HepG2 (cell line): Measurements from ENCODE around the gene CCDC201. TPM values are rescaled to one million over a fixed set of nuclear protein-coding genes. Genes with fewer than 3 reads are reported as not detected.

Source experiments
- ADNP ChIP-seq: sonication (generic); formaldehyde crosslinking; IDR thresholded peaks from 2 replicates; pipeline ENCODE4 v1.4.0; 2020; ENCODE audit warnings: missing genetic modification reagents
- CBX1 ChIP-seq: IDR thresholded peaks from one replicate; pipeline ENCODE4 v1.6.1; 2016; ENCODE audit warnings: antibody characterized with exemption, low read depth
- ETV5 ChIP-seq: IDR thresholded peaks from 2 replicates; pipeline ENCODE4 v1.6.1; 2018; ENCODE audit warnings: missing biosample characterization, missing genetic modification reagents, inconsistent platforms, borderline replicate concordance
- FOXA3 ChIP-seq: IDR thresholded peaks from 2 replicates; pipeline ENCODE4 v1.6.1; 2016; ENCODE audit warnings: missing genetic modification reagents, missing compliant biosample characterization
- KLF15 ChIP-seq: sonication (generic); formaldehyde crosslinking; IDR thresholded peaks from 2 replicates; pipeline ENCODE4 v1.8.1; 2023; ENCODE audit warnings: borderline replicate concordance, mild to moderate bottlenecking, inconsistent platforms, missing genetic modification reagents, mixed read lengths
- PRMT3 ChIP-seq: sonication (generic); formaldehyde crosslinking; IDR thresholded peaks from 2 replicates; pipeline ENCODE4 v1.8.1; 2022; ENCODE audit warnings: low read depth, mild to moderate bottlenecking, moderate library complexity, missing genetic modification reagents, borderline replicate concordance
- SOX13 ChIP-seq, 3 experiments: fragments of 450-650 bp in 1 of 3; sonication (generic) in 1 of 3; formaldehyde crosslinking in 1 of 3; IDR thresholded peaks in 2 of 3; conservative IDR thresholded peaks in 1 of 3; 2 replicates each; pipeline versions ENCODE4 v1.5.0 to v1.6.1; 2016 to 2020; ENCODE audit warnings: antibody characterized with exemption in 1 of 3, mild to moderate bottlenecking in 1 of 3, missing compliant biosample characterization in 1 of 3, missing genetic modification reagents in 1 of 3, moderate library complexity in 1 of 3
- SP1 ChIP-seq, 2 experiments: fragments of 450-650 bp in 1 of 2; sonication (generic) in 1 of 2; formaldehyde crosslinking in 1 of 2; IDR thresholded peaks; 2 replicates each; pipeline versions ENCODE4 v1.4.0 to v1.6.1; 2016 to 2020; ENCODE audit warnings: missing genetic modification reagents in 1 of 2
- ZNF235 ChIP-seq: sonication (generic); formaldehyde crosslinking; IDR thresholded peaks from 2 replicates; pipeline ENCODE4 v1.8.1; 2023; ENCODE audit warnings: mild to moderate bottlenecking, missing genetic modification reagents, borderline replicate concordance
- ZNF441 ChIP-seq: sonication (generic); formaldehyde crosslinking; IDR thresholded peaks from 2 replicates; pipeline ENCODE4 v1.7.0; 2021; ENCODE audit warnings: missing genetic modification reagents, borderline replicate concordance
- ZNF549 ChIP-seq: sonication (generic); formaldehyde crosslinking; IDR thresholded peaks from 2 replicates; pipeline ENCODE4 v1.5.0; 2020; ENCODE audit warnings: missing genetic modification reagents
- ZNF7 ChIP-seq: IDR thresholded peaks from 2 replicates; pipeline ENCODE4 v1.6.1; 2016; ENCODE audit warnings: missing biosample characterization, missing genetic modification reagents
- polyA plus RNA-seq, 8 experiments: library from polyadenylated mRNA; depleted of rRNA in 3 of 8; stranded (reverse) in 7 of 8; unstranded in 1 of 8; fragments of >200 nt; fragmentation: Illumina TruSeq in 4 of 8; extraction: Trizol in 4 of 8; gene quantifications; 2 replicates each; pipeline versions ENCODE4 v1.2.1 to v1.2.3, GENCODE V29; 2011 to 2016; ENCODE audit warnings: low read depth in 4 of 8, missing spikeins in 1 of 8, mixed read lengths in 1 of 8; ENCODE audit not compliant: insufficient read depth in 1 of 8
- total RNA-seq, 5 experiments: library from RNA; depleted of rRNA; stranded (reverse); fragments of >200 nt; fragmentation: Illumina TruSeq; extraction: Trizol; gene quantifications; 2 replicates each; pipeline ENCODE4 v1.2.3, GENCODE V29; 2016; ENCODE audit warnings: low read depth in 1 of 5
- TF ChIP-seq, protein P1 (sequence below): sonication (generic); formaldehyde crosslinking; IDR thresholded peaks from 2 replicates; pipeline ENCODE4 v1.4.0; 2020; ENCODE audit warnings: mild to moderate bottlenecking, missing genetic modification reagents
- TF ChIP-seq, protein P2 (sequence below): sonication (generic); formaldehyde crosslinking; IDR thresholded peaks from 2 replicates; pipeline ENCODE4 v1.4.0; 2020; ENCODE audit warnings: low read depth, mild to moderate bottlenecking, missing genetic modification reagents
- TF ChIP-seq, protein P3 (sequence below): sonication (generic); formaldehyde crosslinking; IDR thresholded peaks from 2 replicates; pipeline ENCODE4 v1.8.0; 2023; ENCODE audit warnings: mild to moderate bottlenecking, missing genetic modification reagents
- TF ChIP-seq, protein P4 (sequence below): IDR thresholded peaks from 2 replicates; pipeline ENCODE4 v1.4.0; 2020; ENCODE audit warnings: mild to moderate bottlenecking, missing genetic modification reagents
- TF ChIP-seq, protein P5 (sequence below): sonication (generic); formaldehyde crosslinking; IDR thresholded peaks from 2 replicates; pipeline ENCODE4 v1.8.0; 2022; ENCODE audit warnings: mild to moderate bottlenecking, missing genetic modification reagents, borderline replicate concordance

CCDC201 gene
- total and polyA plus RNA-seq, 2 of the 13 experiments (the other 11 are each of a cell fraction or from before 2014, with no cell fraction given), result 0.92 TPM; not detected in 1

DNA sequence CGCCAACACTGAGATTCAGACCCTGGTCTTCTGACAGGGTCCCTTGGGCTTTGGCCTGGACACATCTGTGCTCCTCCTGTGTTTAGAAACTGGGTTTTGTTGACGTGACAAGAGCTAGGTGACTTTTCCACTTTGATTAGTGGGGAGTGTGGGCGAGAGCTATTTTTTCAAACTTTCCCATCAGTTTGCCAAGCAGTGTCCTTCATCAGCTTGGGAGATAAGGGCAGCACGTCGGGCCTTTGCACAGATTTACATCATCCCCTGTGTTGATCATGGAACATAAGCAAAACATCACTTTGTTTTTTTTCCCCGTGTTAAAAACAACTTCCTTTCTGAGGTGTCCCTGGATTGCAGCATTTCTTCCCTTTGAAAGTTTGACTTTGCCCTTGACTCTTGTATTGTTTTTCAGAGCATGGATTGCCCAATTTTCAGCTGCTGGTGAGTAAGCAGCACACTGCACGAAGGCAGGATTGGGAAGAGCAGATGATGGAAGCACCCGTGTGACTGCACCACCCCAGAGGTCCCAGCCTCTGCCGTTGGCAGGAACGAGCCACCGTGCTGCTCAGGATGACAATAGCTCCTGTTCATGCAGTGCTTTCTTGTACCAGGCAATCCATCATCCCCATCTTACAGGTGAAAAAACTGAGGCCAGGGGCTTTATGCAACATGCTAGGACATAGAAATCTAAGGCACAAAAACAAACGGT lies 9.0 kb upstream of the CCDC201 start (continued):
- TF ChIP-seq, protein P1, sequence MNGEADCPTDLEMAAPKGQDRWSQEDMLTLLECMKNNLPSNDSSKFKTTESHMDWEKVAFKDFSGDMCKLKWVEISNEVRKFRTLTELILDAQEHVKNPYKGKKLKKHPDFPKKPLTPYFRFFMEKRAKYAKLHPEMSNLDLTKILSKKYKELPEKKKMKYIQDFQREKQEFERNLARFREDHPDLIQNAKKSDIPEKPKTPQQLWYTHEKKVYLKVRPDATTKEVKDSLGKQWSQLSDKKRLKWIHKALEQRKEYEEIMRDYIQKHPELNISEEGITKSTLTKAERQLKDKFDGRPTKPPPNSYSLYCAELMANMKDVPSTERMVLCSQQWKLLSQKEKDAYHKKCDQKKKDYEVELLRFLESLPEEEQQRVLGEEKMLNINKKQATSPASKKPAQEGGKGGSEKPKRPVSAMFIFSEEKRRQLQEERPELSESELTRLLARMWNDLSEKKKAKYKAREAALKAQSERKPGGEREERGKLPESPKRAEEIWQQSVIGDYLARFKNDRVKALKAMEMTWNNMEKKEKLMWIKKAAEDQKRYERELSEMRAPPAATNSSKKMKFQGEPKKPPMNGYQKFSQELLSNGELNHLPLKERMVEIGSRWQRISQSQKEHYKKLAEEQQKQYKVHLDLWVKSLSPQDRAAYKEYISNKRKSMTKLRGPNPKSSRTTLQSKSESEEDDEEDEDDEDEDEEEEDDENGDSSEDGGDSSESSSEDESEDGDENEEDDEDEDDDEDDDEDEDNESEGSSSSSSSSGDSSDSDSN (CRISPR knock-in tag), result peak; percentile 83
- TF ChIP-seq ZNF441 (no peak), KLF15 (no peak), ZNF549 (CRISPR knock-in tag) (no peak), SP1 (IDR thresholded peaks at IDR 0.05) (no peak), SP1 (CRISPR knock-in tag; IDR thresholded peaks at IDR 0.05) (0 out of 2 replicates have a peak, but pooled peaks have one; percentile 31), SOX13 (IDR thresholded peaks at IDR 0.05) (peak; percentile 96), SOX13 (CRISPR knock-in tag; conservative IDR thresholded peaks at IDR 0.05 in 1 of 2, IDR thresholded peaks at IDR 0.05 in 1 of 2) (peak in 1 of 2 experiments; percentile 99; a peak in 2 of 4 replicates), CBX1 (peak; percentile 35), PRMT3 (CRISPR knock-in tag) (no peak), FOXA3 (CRISPR knock-in tag) (peak; percentile 98), ZNF7 (CRISPR knock-in tag) (no peak), ZNF235 (CRISPR knock-in tag) (no peak), ADNP (CRISPR knock-in tag) (peak; percentile 92), ETV5 (CRISPR knock-in tag) (peak; percentile 98)
- TF ChIP-seq, protein P2, sequence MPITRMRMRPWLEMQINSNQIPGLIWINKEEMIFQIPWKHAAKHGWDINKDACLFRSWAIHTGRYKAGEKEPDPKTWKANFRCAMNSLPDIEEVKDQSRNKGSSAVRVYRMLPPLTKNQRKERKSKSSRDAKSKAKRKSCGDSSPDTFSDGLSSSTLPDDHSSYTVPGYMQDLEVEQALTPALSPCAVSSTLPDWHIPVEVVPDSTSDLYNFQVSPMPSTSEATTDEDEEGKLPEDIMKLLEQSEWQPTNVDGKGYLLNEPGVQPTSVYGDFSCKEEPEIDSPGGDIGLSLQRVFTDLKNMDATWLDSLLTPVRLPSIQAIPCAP (CRISPR knock-in tag), result 0 out of 2 replicates have a peak, but pooled peaks have one; percentile 42
- TF ChIP-seq, protein P3, sequence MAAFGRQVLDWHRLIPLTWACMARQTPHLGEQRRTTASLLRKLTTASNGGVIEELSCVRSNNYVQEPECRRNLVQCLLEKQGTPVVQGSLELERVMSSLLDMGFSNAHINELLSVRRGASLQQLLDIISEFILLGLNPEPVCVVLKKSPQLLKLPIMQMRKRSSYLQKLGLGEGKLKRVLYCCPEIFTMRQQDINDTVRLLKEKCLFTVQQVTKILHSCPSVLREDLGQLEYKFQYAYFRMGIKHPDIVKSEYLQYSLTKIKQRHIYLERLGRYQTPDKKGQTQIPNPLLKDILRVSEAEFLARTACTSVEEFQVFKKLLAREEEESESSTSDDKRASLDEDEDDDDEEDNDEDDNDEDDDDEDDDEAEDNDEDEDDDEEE (CRISPR knock-in tag), result no peak; the same call in 1 of the 2 replicates
- TF ChIP-seq, protein P4, sequence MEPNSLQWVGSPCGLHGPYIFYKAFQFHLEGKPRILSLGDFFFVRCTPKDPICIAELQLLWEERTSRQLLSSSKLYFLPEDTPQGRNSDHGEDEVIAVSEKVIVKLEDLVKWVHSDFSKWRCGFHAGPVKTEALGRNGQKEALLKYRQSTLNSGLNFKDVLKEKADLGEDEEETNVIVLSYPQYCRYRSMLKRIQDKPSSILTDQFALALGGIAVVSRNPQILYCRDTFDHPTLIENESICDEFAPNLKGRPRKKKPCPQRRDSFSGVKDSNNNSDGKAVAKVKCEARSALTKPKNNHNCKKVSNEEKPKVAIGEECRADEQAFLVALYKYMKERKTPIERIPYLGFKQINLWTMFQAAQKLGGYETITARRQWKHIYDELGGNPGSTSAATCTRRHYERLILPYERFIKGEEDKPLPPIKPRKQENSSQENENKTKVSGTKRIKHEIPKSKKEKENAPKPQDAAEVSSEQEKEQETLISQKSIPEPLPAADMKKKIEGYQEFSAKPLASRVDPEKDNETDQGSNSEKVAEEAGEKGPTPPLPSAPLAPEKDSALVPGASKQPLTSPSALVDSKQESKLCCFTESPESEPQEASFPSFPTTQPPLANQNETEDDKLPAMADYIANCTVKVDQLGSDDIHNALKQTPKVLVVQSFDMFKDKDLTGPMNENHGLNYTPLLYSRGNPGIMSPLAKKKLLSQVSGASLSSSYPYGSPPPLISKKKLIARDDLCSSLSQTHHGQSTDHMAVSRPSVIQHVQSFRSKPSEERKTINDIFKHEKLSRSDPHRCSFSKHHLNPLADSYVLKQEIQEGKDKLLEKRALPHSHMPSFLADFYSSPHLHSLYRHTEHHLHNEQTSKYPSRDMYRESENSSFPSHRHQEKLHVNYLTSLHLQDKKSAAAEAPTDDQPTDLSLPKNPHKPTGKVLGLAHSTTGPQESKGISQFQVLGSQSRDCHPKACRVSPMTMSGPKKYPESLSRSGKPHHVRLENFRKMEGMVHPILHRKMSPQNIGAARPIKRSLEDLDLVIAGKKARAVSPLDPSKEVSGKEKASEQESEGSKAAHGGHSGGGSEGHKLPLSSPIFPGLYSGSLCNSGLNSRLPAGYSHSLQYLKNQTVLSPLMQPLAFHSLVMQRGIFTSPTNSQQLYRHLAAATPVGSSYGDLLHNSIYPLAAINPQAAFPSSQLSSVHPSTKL (CRISPR knock-in tag), result peak; percentile 97
- TF ChIP-seq, protein P5, sequence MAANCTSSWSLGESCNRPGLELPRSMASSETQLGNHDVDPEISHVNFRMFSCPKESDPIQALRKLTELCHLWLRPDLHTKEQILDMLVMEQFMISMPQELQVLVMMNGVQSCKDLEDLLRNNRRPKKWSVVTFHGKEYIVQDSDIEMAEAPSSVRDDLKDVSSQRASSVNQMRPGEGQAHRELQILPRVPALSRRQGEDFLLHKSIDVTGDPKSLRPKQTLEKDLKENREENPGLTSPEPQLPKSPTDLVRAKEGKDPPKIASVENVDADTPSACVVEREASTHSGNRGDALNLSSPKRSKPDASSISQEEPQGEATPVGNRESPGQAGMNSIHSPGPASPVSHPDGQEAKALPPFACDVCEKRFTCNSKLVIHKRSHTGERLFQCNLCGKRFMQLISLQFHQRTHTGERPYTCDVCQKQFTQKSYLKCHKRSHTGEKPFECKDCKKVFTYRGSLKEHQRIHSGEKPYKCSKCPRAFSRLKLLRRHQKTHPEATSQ (CRISPR knock-in tag), result no peak; the same call in 1 of the 2 replicates
